Measurements from ENCODE around the gene EXTL2. TPM values are rescaled to one million over a fixed set of nuclear protein-coding genes. Genes with fewer than 3 reads are reported as not detected.
A peak's percentile ranks its signal among the peaks of the same experiment; 100 is the strongest.
"Not testable (repeated sequence)": the region's sequence is repeated elsewhere in the genome, so short reads cannot be mapped to it uniquely, and the experiment has no call there.

The EXTL2 gene
- total RNA-seq, 1 experiment from 2014 or later, result 20.2 TPM

DNA sequence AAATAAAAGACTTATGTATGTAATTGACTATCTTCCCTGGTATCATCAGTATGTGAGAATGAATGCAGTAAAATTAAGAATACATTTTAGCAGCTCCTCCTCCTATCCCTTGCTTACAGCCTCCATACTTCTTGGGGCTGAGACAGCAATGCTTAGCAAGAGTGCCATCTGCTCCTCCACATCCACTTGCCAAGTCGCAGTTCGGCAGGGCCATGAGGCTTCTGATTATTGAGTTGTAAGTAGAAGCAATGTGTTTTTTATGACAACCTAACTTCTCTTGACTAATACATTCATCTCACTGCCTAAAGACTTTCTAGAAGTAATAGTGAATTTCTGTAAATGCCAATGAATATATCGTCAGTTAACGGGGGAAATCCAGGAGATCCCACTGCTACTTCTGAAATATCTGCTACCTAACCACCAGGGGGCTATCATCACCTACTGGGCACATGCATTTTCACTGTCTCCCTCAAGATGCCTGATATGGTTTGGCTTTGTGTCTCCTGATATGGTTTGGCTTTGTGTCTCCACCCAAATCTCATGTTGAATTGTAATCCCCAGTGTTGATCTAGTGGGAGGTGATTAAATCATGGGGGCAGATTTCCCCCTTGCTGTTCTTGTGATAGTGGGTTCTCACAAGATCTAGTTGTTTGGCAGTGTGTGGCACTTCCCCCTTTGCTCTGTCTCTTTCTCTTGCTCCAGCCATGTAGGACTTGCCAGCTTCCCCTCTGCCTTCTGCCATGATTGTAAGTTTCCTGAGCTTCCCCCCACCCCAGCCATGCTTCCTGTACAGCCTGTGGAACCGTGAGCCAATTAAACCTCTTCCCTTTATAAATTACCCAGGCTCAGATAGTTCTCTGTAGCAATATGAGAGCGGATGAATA lies 59.6 kb downstream of the EXTL2 start:
- CTCF ChIA-PET, result no interaction called here
- no peak for TF ChIP-seq EZH2 (IDR thresholded peaks at IDR 0.05; ENCODE audit: low read depth)
- TF ChIP-seq, protein P1, sequence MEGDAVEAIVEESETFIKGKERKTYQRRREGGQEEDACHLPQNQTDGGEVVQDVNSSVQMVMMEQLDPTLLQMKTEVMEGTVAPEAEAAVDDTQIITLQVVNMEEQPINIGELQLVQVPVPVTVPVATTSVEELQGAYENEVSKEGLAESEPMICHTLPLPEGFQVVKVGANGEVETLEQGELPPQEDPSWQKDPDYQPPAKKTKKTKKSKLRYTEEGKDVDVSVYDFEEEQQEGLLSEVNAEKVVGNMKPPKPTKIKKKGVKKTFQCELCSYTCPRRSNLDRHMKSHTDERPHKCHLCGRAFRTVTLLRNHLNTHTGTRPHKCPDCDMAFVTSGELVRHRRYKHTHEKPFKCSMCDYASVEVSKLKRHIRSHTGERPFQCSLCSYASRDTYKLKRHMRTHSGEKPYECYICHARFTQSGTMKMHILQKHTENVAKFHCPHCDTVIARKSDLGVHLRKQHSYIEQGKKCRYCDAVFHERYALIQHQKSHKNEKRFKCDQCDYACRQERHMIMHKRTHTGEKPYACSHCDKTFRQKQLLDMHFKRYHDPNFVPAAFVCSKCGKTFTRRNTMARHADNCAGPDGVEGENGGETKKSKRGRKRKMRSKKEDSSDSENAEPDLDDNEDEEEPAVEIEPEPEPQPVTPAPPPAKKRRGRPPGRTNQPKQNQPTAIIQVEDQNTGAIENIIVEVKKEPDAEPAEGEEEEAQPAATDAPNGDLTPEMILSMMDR (conservative IDR thresholded peaks at IDR 0.05), result peak; percentile 62; the same call in 1 of the 2 replicates
- no peaks in the 10 kb centered on the region for H3K9me3 ChIP-seq (ENCODE audit: insufficient read depth, low read depth)
- DNase-seq, result no peak
- no peaks in the 10 kb centered on the region for H3K36me3 ChIP-seq (ENCODE audit: low read depth)
- H3K27me3 ChIP-seq (ENCODE audit: insufficient read depth, low read depth), result no peaks in the 10 kb centered on the region
- H3K27ac ChIP-seq, result no peak overlapping the region
- no peaks in the 10 kb centered on the region for H3K4me1 ChIP-seq (replicated peaks; ENCODE audit: insufficient read depth)
- no peaks in the 10 kb centered on the region for H3F3A ChIP-seq (ENCODE audit: insufficient read depth, low read depth)
- no peak overlapping the region for H2AFZ ChIP-seq
- intact Hi-C loops (cut with micrococcal nuclease; ENCODE audit: unreplicated experiment), result no loop called here
- no peaks in the 10 kb centered on the region for H4K20me1 ChIP-seq (ENCODE audit: insufficient read depth)
- H3K4me3 ChIP-seq, result no peak overlapping the region
- no peaks in the 10 kb centered on the region; the same call in 1 of the 2 replicates for H3K9me2 ChIP-seq (ENCODE audit: insufficient read depth)
- BruUV-seq (replicated peaks), result no TSS peak
- no peak overlapping the region for H3K4me2 ChIP-seq
- POLR2A ChIA-PET (ENCODE audit: unreplicated experiment), result no interaction called here
- no peaks in the 10 kb centered on the region for H3K79me2 ChIP-seq (ENCODE audit: low read depth)

DNA sequence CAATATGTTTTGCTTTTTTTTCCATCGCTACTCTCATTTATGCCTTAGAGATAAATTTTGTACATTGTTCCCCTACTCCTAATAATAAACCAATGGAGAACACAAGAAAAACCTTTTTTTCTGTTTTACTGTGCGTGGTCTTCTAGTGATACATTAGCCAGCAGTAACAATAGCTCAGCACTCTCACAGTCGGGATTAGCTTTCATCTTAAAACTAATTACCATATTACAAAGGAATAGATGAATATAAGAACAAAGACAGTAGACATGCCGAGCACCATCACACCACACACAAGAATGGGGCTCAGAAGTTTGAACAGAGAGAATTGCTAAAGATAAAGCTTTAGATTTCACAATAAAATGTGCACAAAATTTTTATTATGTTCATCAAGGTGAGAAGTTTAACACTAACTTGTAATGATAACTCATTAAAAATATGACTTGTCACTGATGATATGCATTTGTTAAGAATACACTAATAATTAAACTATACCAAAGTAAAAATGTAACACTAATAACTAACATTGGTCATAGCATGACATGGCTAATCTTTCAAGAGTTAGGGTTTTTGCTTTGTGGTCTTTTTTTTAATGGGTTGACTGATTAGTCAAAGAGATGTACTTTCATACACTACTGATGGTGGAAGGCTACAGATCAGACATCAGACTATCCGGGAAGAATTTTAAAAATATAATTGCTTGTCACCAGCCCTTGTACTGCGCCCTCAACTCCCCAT lies 61.8 kb downstream of the EXTL2 start:
- Histone ChIP-seq H3K9me2 (ENCODE audit: insufficient read depth) (no peaks in the 10 kb centered on the region; the same call in 1 of the 2 replicates), H3K27me3 (ENCODE audit: insufficient read depth, low read depth) (no peaks in the 10 kb centered on the region), H3F3A (ENCODE audit: insufficient read depth, low read depth) (no peaks in the 10 kb centered on the region), H3K4me1 (replicated peaks; ENCODE audit: insufficient read depth) (no peaks in the 10 kb centered on the region), H3K4me2 (no peak overlapping the region), H3K4me3 (no peak overlapping the region), H2AFZ (no peak overlapping the region), H3K27ac (no peak overlapping the region), H3K79me2 (ENCODE audit: low read depth) (no peaks in the 10 kb centered on the region), H3K9me3 (ENCODE audit: insufficient read depth, low read depth) (no peaks in the 10 kb centered on the region), H3K36me3 (ENCODE audit: low read depth) (no peaks in the 10 kb centered on the region), H4K20me1 (ENCODE audit: insufficient read depth) (no peaks in the 10 kb centered on the region)
- intact Hi-C loops (cut with micrococcal nuclease; ENCODE audit: unreplicated experiment), result no loop called here
- CTCF ChIA-PET, result no interaction called here
- TF ChIP-seq, protein P1 (conservative IDR thresholded peaks at IDR 0.05), result no peak
- TF ChIP-seq EZH2 (IDR thresholded peaks at IDR 0.05; ENCODE audit: low read depth), result no peak
- no peak for DNase-seq
- POLR2A ChIA-PET (ENCODE audit: unreplicated experiment), result no interaction called here
- BruUV-seq (replicated peaks), result no TSS peak

DNA sequence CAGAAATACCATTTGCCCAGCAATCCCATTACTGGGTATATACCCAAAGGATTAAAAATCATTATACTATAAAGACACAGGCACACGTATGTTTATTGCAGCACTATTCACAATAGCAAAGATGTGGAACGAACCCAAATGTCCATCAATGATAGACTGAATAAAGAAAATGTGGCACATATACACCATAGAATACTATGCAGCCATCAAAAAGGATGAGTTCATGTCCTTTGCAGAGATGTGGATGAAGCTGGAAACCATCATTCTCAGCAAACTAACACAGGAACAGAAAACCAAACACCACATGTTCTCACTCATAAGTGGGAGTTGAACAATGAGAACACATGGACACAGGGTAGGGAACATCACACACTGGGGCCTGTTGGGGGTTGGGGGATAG lies 69.0 kb downstream of the EXTL2 start:
- CTCF ChIA-PET, result not testable (repeated sequence)

More for the DNA sequence above, 69.0 kb downstream of the EXTL2 start:
- H4K20me1 ChIP-seq (ENCODE audit: insufficient read depth); H3F3A ChIP-seq (ENCODE audit: insufficient read depth, low read depth); DNase-seq; H3K4me2 ChIP-seq; H3K27me3 ChIP-seq (ENCODE audit: insufficient read depth, low read depth); H3K36me3 ChIP-seq (ENCODE audit: low read depth); BruUV-seq (replicated peaks); H2AFZ ChIP-seq; intact Hi-C loops (cut with micrococcal nuclease; ENCODE audit: unreplicated experiment); H3K4me1 ChIP-seq (replicated peaks; ENCODE audit: insufficient read depth); POLR2A ChIA-PET (ENCODE audit: unreplicated experiment); H3K9me2 ChIP-seq (ENCODE audit: insufficient read depth); H3K9me3 ChIP-seq (ENCODE audit: insufficient read depth, low read depth); H3K4me3 ChIP-seq; H3K27ac ChIP-seq; H3K79me2 ChIP-seq (ENCODE audit: low read depth): not testable (repeated sequence)

Other genes with a start within 250 kb of the EXTL2 start
- not detected in 2 replicates for gene VCAM1, start 175.1 kb downstream of the EXTL2 start, total RNA-seq (2021)
- gene SLC30A7, start 1.2 kb upstream of the EXTL2 start, total RNA-seq (2021), result 18.4 and 27.4 TPM in 2 replicates
- gene DPH5, start 130.9 kb upstream of the EXTL2 start, total RNA-seq (2021), result 38.8 and 39.4 TPM in 2 replicates